ELR (cell line): Measurements from ENCODE around the gene SPEG.
"Not testable (repeated sequence)": the region's sequence is repeated elsewhere in the genome, so short reads cannot be mapped to it uniquely, and the experiment has no call there.

Source experiments
- DNase-seq: peaks from one replicate; pipeline ENCODE4 v3.0.0-alpha.2; 2015; ENCODE audit warnings: low read depth

Gene SPEG

GRCh38 chr2:219434718-219435525 is at the start of gene SPEG:
TSS of gene SPEG (plus strand) at chr2:219434843. CDS start at chr2:219434978, 135 bp downstream.
- DNase-seq, result no peak

- DNase-seq, result no peak
These were observed 49.8 kb upstream of the SPEG start for GRCh38 chr2:219384859-219385258.

- no peak for DNase-seq
These were observed 48.6 kb upstream of the SPEG start for GRCh38 chr2:219385958-219386520.

- DNase-seq, result peak; percentile 19
These were observed 47.9 kb upstream of the SPEG start for GRCh38 chr2:219386532-219387280.

- DNase-seq, result peak; percentile 92
These were observed 47.1 kb upstream of the SPEG start, which contains the start of gene DNPEP for GRCh38 chr2:219387306-219388120. TSS of gene DNPEP (minus strand) at chr2:219387912. CDS start at chr2:219387794, 118 bp downstream.

GRCh38 chr2:219388121-219388906 is 46.3 kb upstream of the SPEG start:
- peak; percentile 96 for DNase-seq

GRCh38 chr2:219388907-219389156 is 45.8 kb upstream of the SPEG start:
- no peak for DNase-seq

GRCh38 chr2:219392754-219393153 is 41.9 kb upstream of the SPEG start:
- DNase-seq, result no peak

GRCh38 chr2:219395056-219395455 is 39.6 kb upstream of the SPEG start:
- DNase-seq, result not testable (repeated sequence)

GRCh38 chr2:219395609-219396008 is 39.0 kb upstream of the SPEG start:
- no peak for DNase-seq

GRCh38 chr2:219396863-219397457 is 37.7 kb upstream of the SPEG start:
- DNase-seq, result no peak

- DNase-seq, result peak; percentile 49
These were observed 35.8 kb upstream of the SPEG start for GRCh38 chr2:219398721-219399363.

GRCh38 chr2:219399716-219400478 is 34.7 kb upstream of the SPEG start:
- no peak for DNase-seq

GRCh38 chr2:219400562-219400961 is 34.1 kb upstream of the SPEG start:
- DNase-seq, result no peak

- no peak for DNase-seq
These were observed 33.0 kb upstream of the SPEG start for GRCh38 chr2:219401606-219402005.

GRCh38 chr2:219402665-219403515 is 31.8 kb upstream of the SPEG start:
- peak; percentile 92 for DNase-seq

- no peak for DNase-seq
These were observed 30.8 kb upstream of the SPEG start for GRCh38 chr2:219403861-219404260.

GRCh38 chr2:219404291-219404910 is 30.2 kb upstream of the SPEG start:
- no peak for DNase-seq
